ENCODE results near the gene PCCA. TPM values are rescaled to one million over a fixed set of nuclear protein-coding genes. Genes with fewer than 3 reads are reported as not detected.

PCCA gene
- total RNA-seq, 1 experiment from 2014 or later, result 39.9 TPM

DNA sequence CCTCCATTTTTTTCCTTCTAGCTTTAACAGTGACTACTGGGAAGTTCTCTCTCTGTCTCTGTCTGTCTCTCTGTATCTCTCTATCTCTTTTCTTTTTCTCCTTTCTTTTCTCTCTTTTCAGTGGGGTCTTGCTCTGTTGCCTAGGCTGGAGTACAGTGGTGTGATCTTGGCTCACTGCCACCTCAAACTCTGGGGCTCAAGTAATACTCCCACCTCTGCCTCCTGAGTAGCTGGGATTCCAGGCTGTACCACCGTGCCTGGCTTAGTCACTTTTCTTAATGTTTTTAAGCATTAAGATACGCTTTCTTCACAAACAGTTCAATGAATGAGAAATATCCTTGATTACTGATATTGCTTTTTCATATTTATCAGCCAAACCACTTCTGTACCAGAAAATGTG lies 13.1 kb downstream of the PCCA start:
- H3K4me1 ChIP-seq, result peaks cover 23% of the 10 kb centered on the region
- H3K9me3 Mint-ChIP-seq (ENCODE audit: unreplicated experiment), result no peaks in the 10 kb centered on the region
- DNase-seq, result no peak
- H3K27me3 Mint-ChIP-seq (ENCODE audit: insufficient read depth, unreplicated experiment), result no peaks in the 10 kb centered on the region
- peaks cover 6% of the 10 kb centered on the region for H3K36me3 Mint-ChIP-seq (ENCODE audit: insufficient read depth, unreplicated experiment)
- intact Hi-C loops (cut with micrococcal nuclease; ENCODE audit: unreplicated experiment), result no loop called here
- POLR2A ChIA-PET, result no interaction called here
- peaks cover 22% of the 10 kb centered on the region for H3K4me1 Mint-ChIP-seq (ENCODE audit: low read depth, unreplicated experiment)
- TF ChIP-seq, protein P1, sequence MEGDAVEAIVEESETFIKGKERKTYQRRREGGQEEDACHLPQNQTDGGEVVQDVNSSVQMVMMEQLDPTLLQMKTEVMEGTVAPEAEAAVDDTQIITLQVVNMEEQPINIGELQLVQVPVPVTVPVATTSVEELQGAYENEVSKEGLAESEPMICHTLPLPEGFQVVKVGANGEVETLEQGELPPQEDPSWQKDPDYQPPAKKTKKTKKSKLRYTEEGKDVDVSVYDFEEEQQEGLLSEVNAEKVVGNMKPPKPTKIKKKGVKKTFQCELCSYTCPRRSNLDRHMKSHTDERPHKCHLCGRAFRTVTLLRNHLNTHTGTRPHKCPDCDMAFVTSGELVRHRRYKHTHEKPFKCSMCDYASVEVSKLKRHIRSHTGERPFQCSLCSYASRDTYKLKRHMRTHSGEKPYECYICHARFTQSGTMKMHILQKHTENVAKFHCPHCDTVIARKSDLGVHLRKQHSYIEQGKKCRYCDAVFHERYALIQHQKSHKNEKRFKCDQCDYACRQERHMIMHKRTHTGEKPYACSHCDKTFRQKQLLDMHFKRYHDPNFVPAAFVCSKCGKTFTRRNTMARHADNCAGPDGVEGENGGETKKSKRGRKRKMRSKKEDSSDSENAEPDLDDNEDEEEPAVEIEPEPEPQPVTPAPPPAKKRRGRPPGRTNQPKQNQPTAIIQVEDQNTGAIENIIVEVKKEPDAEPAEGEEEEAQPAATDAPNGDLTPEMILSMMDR (IDR thresholded peaks at IDR 0.05; ENCODE audit: insufficient read depth in 1 of 2, low read depth in 1 of 2, low read length in 1 of 2, severe bottlenecking in 1 of 2, unreplicated experiment in 1 of 2), result no peak
- H3K27me3 ChIP-seq (replicated peaks; ENCODE audit: control insufficient read depth, insufficient read depth, low read length), result no peaks in the 10 kb centered on the region
- H3K4me3 ChIP-seq (ENCODE audit: low read depth, low read length), result no peak overlapping the region
- peak overlapping the region; percentile 40 for H3K27ac Mint-ChIP-seq (ENCODE audit: unreplicated experiment)
- H3K9me3 ChIP-seq, result no peaks in the 10 kb centered on the region
- no peak overlapping the region for H3K4me3 Mint-ChIP-seq (ENCODE audit: unreplicated experiment)
- H3K36me3 ChIP-seq (ENCODE audit: control insufficient read depth, insufficient read depth, low read length), result no peaks in the 10 kb centered on the region
- CTCF ChIA-PET, result no interaction called here
- no TSS peak for BruUV-seq (replicated peaks)

DNA sequence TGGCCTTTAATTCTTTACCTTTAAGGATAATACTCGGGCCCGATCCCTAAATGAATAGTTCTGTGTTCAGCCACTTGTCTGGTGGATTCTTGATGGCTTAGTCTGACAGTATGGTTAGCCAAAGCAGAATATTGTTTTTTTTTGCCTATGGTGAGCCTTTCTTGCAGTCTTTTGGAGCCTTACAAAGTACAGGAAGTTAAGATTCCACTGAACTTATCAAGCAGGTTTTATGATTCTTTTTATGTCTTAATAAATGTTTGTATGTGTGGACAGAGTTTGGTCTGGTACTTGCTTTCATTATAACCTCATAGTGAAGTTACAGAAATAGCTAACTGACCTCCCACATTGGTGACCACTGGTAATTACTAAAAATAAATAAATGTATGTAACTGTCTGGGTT lies 17.1 kb downstream of the PCCA start:
- Histone ChIP-seq H3K36me3 (ENCODE audit: control insufficient read depth, insufficient read depth, low read length) (no peaks in the 10 kb centered on the region), H3K9me3 (no peaks in the 10 kb centered on the region), H3K4me3 (ENCODE audit: low read depth, low read length) (no peak overlapping the region), H3K4me1 (no peaks in the 10 kb centered on the region), H3K27me3 (replicated peaks; ENCODE audit: control insufficient read depth, insufficient read depth, low read length) (no peaks in the 10 kb centered on the region)
- intact Hi-C loops (cut with micrococcal nuclease; ENCODE audit: unreplicated experiment), result no loop called here
- BruUV-seq (replicated peaks), result no TSS peak
- no peak overlapping the region for H3K27ac Mint-ChIP-seq (ENCODE audit: unreplicated experiment)
- no peak for DNase-seq
- H3K4me3 Mint-ChIP-seq (ENCODE audit: unreplicated experiment), result no peak overlapping the region
- ChIA-PET POLR2A (no interaction called here), CTCF (no interaction called here)
- H3K4me1 Mint-ChIP-seq (ENCODE audit: low read depth, unreplicated experiment), result peaks cover 7% of the 10 kb centered on the region
- H3K9me3 Mint-ChIP-seq (ENCODE audit: unreplicated experiment), result no peaks in the 10 kb centered on the region
- H3K27me3 Mint-ChIP-seq (ENCODE audit: insufficient read depth, unreplicated experiment), result no peaks in the 10 kb centered on the region
- TF ChIP-seq, protein P1 (IDR thresholded peaks at IDR 0.05; ENCODE audit: insufficient read depth in 1 of 2, low read depth in 1 of 2, low read length in 1 of 2, severe bottlenecking in 1 of 2, unreplicated experiment in 1 of 2), result no peak
- peaks cover 6% of the 10 kb centered on the region for H3K36me3 Mint-ChIP-seq (ENCODE audit: insufficient read depth, unreplicated experiment)

DNA sequence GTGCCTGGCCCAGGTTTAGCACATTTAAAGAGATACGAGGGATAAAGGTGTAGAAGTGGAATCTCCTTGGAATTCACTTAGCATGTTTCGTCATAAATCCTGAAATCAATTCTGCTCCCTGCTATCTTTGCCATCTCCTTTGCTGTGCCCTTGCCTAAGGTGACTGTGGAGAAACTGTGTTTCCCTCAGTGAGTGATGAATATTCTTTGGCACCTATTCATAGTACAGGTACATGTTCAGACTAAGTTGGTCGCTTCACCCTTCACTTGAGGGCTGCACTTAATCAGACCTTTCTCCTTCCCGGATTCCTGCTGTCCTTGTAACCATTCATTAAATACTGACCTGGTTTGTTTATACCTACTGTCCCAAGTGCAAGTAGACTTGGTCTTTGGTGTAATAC lies 17.8 kb downstream of the PCCA start:
- Histone ChIP-seq H3K27me3 (replicated peaks; ENCODE audit: control insufficient read depth, insufficient read depth, low read length) (no peaks in the 10 kb centered on the region), H3K4me3 (ENCODE audit: low read depth, low read length) (no peak overlapping the region), H3K9me3 (no peaks in the 10 kb centered on the region), H3K36me3 (ENCODE audit: control insufficient read depth, insufficient read depth, low read length) (no peaks in the 10 kb centered on the region), H3K4me1 (peaks cover 2% of the 10 kb centered on the region; the same call in 1 of the 2 replicates)
- BruUV-seq (replicated peaks), result no TSS peak
- TF ChIP-seq, protein P1 (IDR thresholded peaks at IDR 0.05; ENCODE audit: insufficient read depth in 1 of 2, low read depth in 1 of 2, low read length in 1 of 2, severe bottlenecking in 1 of 2, unreplicated experiment in 1 of 2), result no peak
- POLR2A ChIA-PET, result no interaction called here
- peaks cover 6% of the 10 kb centered on the region for H3K36me3 Mint-ChIP-seq (ENCODE audit: insufficient read depth, unreplicated experiment)
- intact Hi-C loops (cut with micrococcal nuclease; ENCODE audit: unreplicated experiment), result no loop called here
- no peak overlapping the region for H3K27ac Mint-ChIP-seq (ENCODE audit: unreplicated experiment)
- H3K4me3 Mint-ChIP-seq (ENCODE audit: unreplicated experiment), result no peak overlapping the region
- H3K4me1 Mint-ChIP-seq (ENCODE audit: low read depth, unreplicated experiment), result peaks cover 6% of the 10 kb centered on the region
- CTCF ChIA-PET, result no interaction called here
- no peak for DNase-seq
- H3K9me3 Mint-ChIP-seq (ENCODE audit: unreplicated experiment), result no peaks in the 10 kb centered on the region
- H3K27me3 Mint-ChIP-seq (ENCODE audit: insufficient read depth, unreplicated experiment), result no peaks in the 10 kb centered on the region
